ENCODE data around the gene CBFA2T3.

DNA sequence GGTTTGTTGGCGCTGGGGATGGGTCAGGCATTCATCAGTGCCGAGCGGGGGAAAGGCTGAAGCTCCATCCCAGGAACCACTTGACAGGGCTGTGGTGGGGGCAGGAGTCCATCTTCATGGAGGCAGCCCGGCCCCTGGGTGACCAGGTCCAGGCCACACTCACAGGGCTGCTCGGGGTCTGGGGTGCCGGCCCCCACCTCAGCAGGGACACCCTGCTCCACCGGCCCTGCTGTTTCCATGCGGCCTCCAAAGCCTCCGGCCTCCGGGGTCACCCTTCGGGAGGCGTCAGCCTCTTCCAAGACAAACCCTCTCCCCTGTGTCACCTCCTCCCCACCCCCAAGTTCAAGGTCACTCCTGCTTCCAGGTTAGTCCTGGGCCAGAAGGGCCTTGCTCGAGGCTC is 142.3 kb downstream of the CBFA2T3 start:
- no peak for TF ChIP-seq POLR2AphosphoS5 (IDR thresholded peaks at IDR 0.05; ENCODE audit: low read depth, low read length)
- TF ChIP-seq, protein P1, sequence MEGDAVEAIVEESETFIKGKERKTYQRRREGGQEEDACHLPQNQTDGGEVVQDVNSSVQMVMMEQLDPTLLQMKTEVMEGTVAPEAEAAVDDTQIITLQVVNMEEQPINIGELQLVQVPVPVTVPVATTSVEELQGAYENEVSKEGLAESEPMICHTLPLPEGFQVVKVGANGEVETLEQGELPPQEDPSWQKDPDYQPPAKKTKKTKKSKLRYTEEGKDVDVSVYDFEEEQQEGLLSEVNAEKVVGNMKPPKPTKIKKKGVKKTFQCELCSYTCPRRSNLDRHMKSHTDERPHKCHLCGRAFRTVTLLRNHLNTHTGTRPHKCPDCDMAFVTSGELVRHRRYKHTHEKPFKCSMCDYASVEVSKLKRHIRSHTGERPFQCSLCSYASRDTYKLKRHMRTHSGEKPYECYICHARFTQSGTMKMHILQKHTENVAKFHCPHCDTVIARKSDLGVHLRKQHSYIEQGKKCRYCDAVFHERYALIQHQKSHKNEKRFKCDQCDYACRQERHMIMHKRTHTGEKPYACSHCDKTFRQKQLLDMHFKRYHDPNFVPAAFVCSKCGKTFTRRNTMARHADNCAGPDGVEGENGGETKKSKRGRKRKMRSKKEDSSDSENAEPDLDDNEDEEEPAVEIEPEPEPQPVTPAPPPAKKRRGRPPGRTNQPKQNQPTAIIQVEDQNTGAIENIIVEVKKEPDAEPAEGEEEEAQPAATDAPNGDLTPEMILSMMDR (IDR thresholded peaks at IDR 0.05; ENCODE audit: control extremely low read depth in 1 of 3, insufficient read depth in 1 of 3, low read depth in 1 of 3, low read length in 3 of 3) = no peak
- TF ChIP-seq JUN (IDR thresholded peaks at IDR 0.05; ENCODE audit: low read depth, low read length) = no peak
- TF ChIP-seq BRCA1 (IDR thresholded peaks at IDR 0.05; ENCODE audit: low read depth, low read length) = no peak
- no peak for TF ChIP-seq BCL11A (IDR thresholded peaks at IDR 0.05; ENCODE audit: low read depth in 2 of 2, low read length in 2 of 2)
- no peak for TF ChIP-seq TBP (IDR thresholded peaks at IDR 0.05; ENCODE audit: low read depth, low read length)
- TF ChIP-seq JUND (IDR thresholded peaks at IDR 0.05; ENCODE audit: low read length) = no peak
- no peak for TF ChIP-seq EZH2 (IDR thresholded peaks at IDR 0.05; ENCODE audit: low read depth, low read length, severe bottlenecking)
- no peak for TF ChIP-seq TAF1 (IDR thresholded peaks at IDR 0.05; ENCODE audit: low read depth, low read length)
- no peak for TF ChIP-seq GTF2F1 (IDR thresholded peaks at IDR 0.05; ENCODE audit: borderline replicate concordance, low read depth, low read length)
- no peak for TF ChIP-seq MAFK (IDR thresholded peaks at IDR 0.05; ENCODE audit: low read depth, low read length)
- TF ChIP-seq POLR2A (IDR thresholded peaks at IDR 0.05; ENCODE audit: control extremely low read depth in 1 of 2, low read depth in 2 of 2, low read length in 2 of 2) = no peak
- TF ChIP-seq, protein P2, sequence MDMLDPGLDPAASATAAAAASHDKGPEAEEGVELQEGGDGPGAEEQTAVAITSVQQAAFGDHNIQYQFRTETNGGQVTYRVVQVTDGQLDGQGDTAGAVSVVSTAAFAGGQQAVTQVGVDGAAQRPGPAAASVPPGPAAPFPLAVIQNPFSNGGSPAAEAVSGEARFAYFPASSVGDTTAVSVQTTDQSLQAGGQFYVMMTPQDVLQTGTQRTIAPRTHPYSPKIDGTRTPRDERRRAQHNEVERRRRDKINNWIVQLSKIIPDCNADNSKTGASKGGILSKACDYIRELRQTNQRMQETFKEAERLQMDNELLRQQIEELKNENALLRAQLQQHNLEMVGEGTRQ (IDR thresholded peaks at IDR 0.05; ENCODE audit: low read length) = no peak
- TF ChIP-seq FOSL1 (IDR thresholded peaks at IDR 0.05; ENCODE audit: insufficient read depth, low read depth, low read length) = no peak
